ENCODE measurements around the gene NSMF.
A peak's percentile ranks its signal among the peaks of the same experiment; 100 is the strongest.

The NSMF gene

GRCh38 chr9:137434498-137435380, 24.4 kb downstream of the NSMF start:
- TF ChIP-seq SPI1 (IDR thresholded peaks at IDR 0.05; ENCODE audit: low read depth, low read length) (no peak), PAX5 (IDR thresholded peaks at IDR 0.05; ENCODE audit: insufficient read depth, low read length, severe bottlenecking) (no peak)
- FAIRE-seq = no peak

GRCh38 chr9:137433916-137434431, 25.2 kb downstream of the NSMF start:
- DNase-seq (ENCODE audit: insufficient read length, low spot score) (no peak), FAIRE-seq (no peak)
- TF ChIP-seq TAF1 (IDR thresholded peaks at IDR 0.05; ENCODE audit: low read depth, low read length) (no peak), POLR2A (IDR thresholded peaks at IDR 0.05; ENCODE audit: low read depth, low read length) (no peak), POU2F2 (IDR thresholded peaks at IDR 0.05; ENCODE audit: low read depth, low read length) (no peak), SPI1 (IDR thresholded peaks at IDR 0.05; ENCODE audit: low read depth, low read length) (no peak), PAX5 (IDR thresholded peaks at IDR 0.05; ENCODE audit: insufficient read depth, low read length, severe bottlenecking) (no peak), POLR2AphosphoS5 (IDR thresholded peaks at IDR 0.05; ENCODE audit: low read depth, low read length) (no peak)

More at GRCh38 chr9:137434498-137435380, 24.4 kb downstream of the NSMF start:
- no peak for DNase-seq (ENCODE audit: insufficient read length, low spot score)

GRCh38 chr9:137433349-137433915, 25.7 kb downstream of the NSMF start:
- no peak for DNase-seq (ENCODE audit: insufficient read length, low spot score)
- no peak for FAIRE-seq
- TF ChIP-seq SPI1 (IDR thresholded peaks at IDR 0.05; ENCODE audit: low read depth, low read length) (no peak), POLR2A (IDR thresholded peaks at IDR 0.05; ENCODE audit: low read depth, low read length) (no peak), TAF1 (IDR thresholded peaks at IDR 0.05; ENCODE audit: low read depth, low read length) (no peak), POU2F2 (IDR thresholded peaks at IDR 0.05; ENCODE audit: low read depth, low read length) (no peak), PAX5 (IDR thresholded peaks at IDR 0.05; ENCODE audit: insufficient read depth, low read length, severe bottlenecking) (no peak), POLR2AphosphoS5 (IDR thresholded peaks at IDR 0.05; ENCODE audit: low read depth, low read length) (no peak)

- DNase-seq (ENCODE audit: insufficient read length, low spot score) (no peak), FAIRE-seq (no peak)
- TF ChIP-seq POLR2A (IDR thresholded peaks at IDR 0.05; ENCODE audit: low read depth, low read length) (no peak), POLR2AphosphoS5 (IDR thresholded peaks at IDR 0.05; ENCODE audit: low read depth, low read length) (no peak), PAX5 (IDR thresholded peaks at IDR 0.05; ENCODE audit: insufficient read depth, low read length, severe bottlenecking) (no peak), SPI1 (IDR thresholded peaks at IDR 0.05; ENCODE audit: low read depth, low read length) (no peak), TAF1 (IDR thresholded peaks at IDR 0.05; ENCODE audit: low read depth, low read length) (no peak), POU2F2 (IDR thresholded peaks at IDR 0.05; ENCODE audit: low read depth, low read length) (no peak)
These were observed 26.3 kb downstream of the NSMF start for GRCh38 chr9:137432687-137433348.

- no peak for FAIRE-seq
- TF ChIP-seq SPI1 (IDR thresholded peaks at IDR 0.05; ENCODE audit: low read depth, low read length) (no peak), PAX5 (IDR thresholded peaks at IDR 0.05; ENCODE audit: insufficient read depth, low read length, severe bottlenecking) (no peak), POLR2AphosphoS5 (IDR thresholded peaks at IDR 0.05; ENCODE audit: low read depth, low read length) (no peak), POU2F2 (IDR thresholded peaks at IDR 0.05; ENCODE audit: low read depth, low read length) (no peak), POLR2A (IDR thresholded peaks at IDR 0.05; ENCODE audit: low read depth, low read length) (no peak), TAF1 (IDR thresholded peaks at IDR 0.05; ENCODE audit: low read depth, low read length) (no peak)
These were observed 27.7 kb downstream of the NSMF start for GRCh38 chr9:137431416-137431931.

GRCh38 chr9:137430723-137431415, 28.3 kb downstream of the NSMF start:
- no peak for TF ChIP-seq TAF1 (IDR thresholded peaks at IDR 0.05; ENCODE audit: low read depth, low read length)
- no peak for TF ChIP-seq PAX5 (IDR thresholded peaks at IDR 0.05; ENCODE audit: insufficient read depth, low read length, severe bottlenecking)
- no peak for TF ChIP-seq POLR2AphosphoS5 (IDR thresholded peaks at IDR 0.05; ENCODE audit: low read depth, low read length)
- no peak for TF ChIP-seq POU2F2 (IDR thresholded peaks at IDR 0.05; ENCODE audit: low read depth, low read length)
- TF ChIP-seq POLR2A (IDR thresholded peaks at IDR 0.05; ENCODE audit: low read depth, low read length) = no peak
- no peak for DNase-seq (ENCODE audit: insufficient read length, low spot score)
- FAIRE-seq = no peak

More at GRCh38 chr9:137431416-137431931, 27.7 kb downstream of the NSMF start:
- DNase-seq (ENCODE audit: insufficient read length, low spot score) = no peak

GRCh38 chr9:137429974-137430722, 29.0 kb downstream of the NSMF start:
- FAIRE-seq (peak; percentile 90), DNase-seq (ENCODE audit: insufficient read length, low spot score) (peak; percentile 79)
- peak; percentile 21 for TF ChIP-seq PAX5 (IDR thresholded peaks at IDR 0.05; ENCODE audit: insufficient read depth, low read length, severe bottlenecking)
- no peak for TF ChIP-seq TAF1 (IDR thresholded peaks at IDR 0.05; ENCODE audit: low read depth, low read length)
- no peak for TF ChIP-seq SPI1 (IDR thresholded peaks at IDR 0.05; ENCODE audit: low read depth, low read length)
- TF ChIP-seq POLR2AphosphoS5 (IDR thresholded peaks at IDR 0.05; ENCODE audit: low read depth, low read length) = no peak

- no peak for DNase-seq (ENCODE audit: insufficient read length, low spot score)
- no peak for TF ChIP-seq PAX5 (IDR thresholded peaks at IDR 0.05; ENCODE audit: insufficient read depth, low read length, severe bottlenecking)
- no peak for TF ChIP-seq SPI1 (IDR thresholded peaks at IDR 0.05; ENCODE audit: low read depth, low read length)
- no peak for TF ChIP-seq POLR2A (IDR thresholded peaks at IDR 0.05; ENCODE audit: low read depth, low read length)
- TF ChIP-seq TAF1 (IDR thresholded peaks at IDR 0.05; ENCODE audit: low read depth, low read length) = no peak
- no peak for TF ChIP-seq POU2F2 (IDR thresholded peaks at IDR 0.05; ENCODE audit: low read depth, low read length)
- no peak for TF ChIP-seq POLR2AphosphoS5 (IDR thresholded peaks at IDR 0.05; ENCODE audit: low read depth, low read length)
These were observed 29.6 kb downstream of the NSMF start for GRCh38 chr9:137429546-137429890.

More at GRCh38 chr9:137429546-137429890, 29.6 kb downstream of the NSMF start:
- no peak for FAIRE-seq

All from GM12891 (cell line).